Fibroblast of lung (primary cell): Measurements from ENCODE around the gene RBBP8. TPM values are rescaled to one million over a fixed set of nuclear protein-coding genes. Genes with fewer than 3 reads are reported as not detected.
"Not testable (repeated sequence)": the region's sequence is repeated elsewhere in the genome, so short reads cannot be mapped to it uniquely, and the experiment has no call there.

ENCODE experiments used
- DNase-seq, 2 donors: peaks; one replicate each; pipeline versions ENCODE4 v3.0.0 to v3.0.0-alpha.2; 2010; ENCODE audit warnings: low read depth in 2 of 2
- H2AFZ ChIP-seq: 2 replicates; pipeline ENCODE4 v1.5.1; 2012; ENCODE audit warnings: low read length, control low read depth, inconsistent platforms
- H3K27ac ChIP-seq: 2 replicates; pipeline ENCODE4 v1.5.1; 2011; ENCODE audit warnings: low read length, control low read depth; ENCODE audit not compliant: insufficient read depth
- H3K27me3 ChIP-seq: 2 replicates; pipeline ENCODE4 v1.5.1; 2011; ENCODE audit warnings: mild to moderate bottlenecking, low read length; ENCODE audit not compliant: control insufficient read depth, insufficient read depth
- H3K36me3 ChIP-seq: 2 replicates; pipeline ENCODE4 v1.5.1; 2011; ENCODE audit warnings: low read length; ENCODE audit not compliant: control insufficient read depth, insufficient read depth
- H3K4me1 ChIP-seq: 2 replicates; pipeline ENCODE4 v1.5.1; 2011; ENCODE audit warnings: low read length; ENCODE audit not compliant: control insufficient read depth, insufficient read depth; ENCODE audit errors: extremely low read depth
- H3K4me2 ChIP-seq: 2 replicates; pipeline ENCODE4 v1.5.1; 2011; ENCODE audit warnings: low read length, control low read depth; ENCODE audit not compliant: insufficient read depth; ENCODE audit errors: extremely low read depth
- H3K4me3 ChIP-seq, 4 experiments: fragments of 200-600 bp in 1 of 4; sonication (generic) in 1 of 4; replicated peaks in 1 of 4; 2 replicates each; pipeline ENCODE4 v1.5.1; 2011 to 2016; ENCODE audit warnings: low read length in 4 of 4, low read depth in 3 of 4, mild to moderate bottlenecking in 3 of 4, control low read depth in 2 of 4, inconsistent platforms in 1 of 4, mixed read lengths in 1 of 4; ENCODE audit not compliant: insufficient read depth in 1 of 4; ENCODE audit errors: control extremely low read depth in 1 of 4
- H3K79me2 ChIP-seq: 2 replicates; pipeline ENCODE4 v1.5.1; 2012; ENCODE audit warnings: mild to moderate bottlenecking, low read length, inconsistent platforms; ENCODE audit not compliant: control insufficient read depth, insufficient read depth
- H3K9ac ChIP-seq: 2 replicates; pipeline ENCODE4 v1.5.1; 2011; ENCODE audit warnings: mild to moderate bottlenecking, low read length, control low read depth; ENCODE audit not compliant: insufficient read depth
- H3K9me3 ChIP-seq: 2 replicates; pipeline ENCODE4 v1.5.1; 2012; ENCODE audit warnings: low read depth, low read length; ENCODE audit not compliant: control insufficient read depth, insufficient read depth
- H4K20me1 ChIP-seq: 2 replicates; pipeline ENCODE4 v1.5.1; 2011; ENCODE audit warnings: low read length; ENCODE audit not compliant: control insufficient read depth, insufficient read depth; ENCODE audit errors: extremely low read depth
- CTCF ChIP-seq, 2 donors: IDR thresholded peaks in 1 of 2; conservative IDR thresholded peaks in 1 of 2; 1 replicate in 1 of 2; 2 replicates in 1 of 2; pipeline ENCODE4 v1.5.1; 2011 to 2012; ENCODE audit warnings: low read length in 2 of 2, control low read depth in 1 of 2, inconsistent platforms in 1 of 2, low read depth in 1 of 2, mild to moderate bottlenecking in 1 of 2
- EZH2 ChIP-seq: IDR thresholded peaks from 2 replicates; pipeline ENCODE4 v1.5.1; 2012; ENCODE audit warnings: low read length, control low read depth, mild to moderate bottlenecking; ENCODE audit errors: missing control alignments
- polyA plus RNA-seq, 2 donors: library from polyadenylated mRNA; depleted of rRNA in 1 of 2; stranded (reverse) in 1 of 2; unstranded in 1 of 2; fragments of >200 nt; gene quantifications; 2 replicates each; pipeline ENCODE4 v1.2.1, GENCODE V29; 2011 to 2012; ENCODE audit warnings: missing spikeins in 1 of 2
- total RNA-seq: library from RNA; depleted of rRNA; stranded (reverse); fragments of >200 nt; gene quantifications from 2 replicates; pipeline ENCODE4 v1.2.1, GENCODE V29; 2014

The RBBP8 gene
- total and polyA plus RNA-seq, 2 donors (not counting 1 experiment from before 2014, with no cell fraction given) = 17.8 to 21.0 TPM

GRCh38 chr18:22946846-22947245, 13.7 kb downstream of the RBBP8 start:
- no peaks in the 10 kb centered on the region for H3K9me3 ChIP-seq
- no peak overlapping the region for H2AFZ ChIP-seq
- H3K79me2 ChIP-seq = no peaks in the 10 kb centered on the region
- no peaks in the 10 kb centered on the region for H3K4me1 ChIP-seq
- H3K9ac ChIP-seq = no peak overlapping the region
- H3K27me3 ChIP-seq = no peaks in the 10 kb centered on the region
- H3K4me3 ChIP-seq = no peak overlapping the region
- no peaks in the 10 kb centered on the region for H4K20me1 ChIP-seq
- TF ChIP-seq EZH2 (no peak), CTCF (conservative IDR thresholded peaks at IDR 0.05 in 1 of 2, IDR thresholded peaks at IDR 0.05 in 1 of 2; ENCODE audit: low read depth in 1 of 2, low read length in 2 of 2) (no peak)
- no peak for DNase-seq
- no peaks in the 10 kb centered on the region for H3K36me3 ChIP-seq
- H3K27ac ChIP-seq = no peak overlapping the region
- no peak overlapping the region for H3K4me2 ChIP-seq

- no peak for TF ChIP-seq CTCF (conservative IDR thresholded peaks at IDR 0.05 in 1 of 2, IDR thresholded peaks at IDR 0.05 in 1 of 2; ENCODE audit: low read depth in 1 of 2, low read length in 2 of 2)
- no peak for TF ChIP-seq EZH2
- Histone ChIP-seq H3K4me3 (no peak overlapping the region), H3K27me3 (no peaks in the 10 kb centered on the region), H4K20me1 (no peaks in the 10 kb centered on the region), H3K4me1 (no peaks in the 10 kb centered on the region), H3K9me3 (no peaks in the 10 kb centered on the region), H2AFZ (no peak overlapping the region), H3K9ac (no peak overlapping the region), H3K4me2 (no peak overlapping the region), H3K36me3 (no peaks in the 10 kb centered on the region), H3K27ac (no peak overlapping the region), H3K79me2 (no peaks in the 10 kb centered on the region)
- DNase-seq = no peak
These were observed 18.7 kb downstream of the RBBP8 start for GRCh38 chr18:22951823-22952222.

- no peak for DNase-seq
- H3K4me2 ChIP-seq = no peak overlapping the region
- TF ChIP-seq CTCF (conservative IDR thresholded peaks at IDR 0.05 in 1 of 2, IDR thresholded peaks at IDR 0.05 in 1 of 2; ENCODE audit: low read depth in 1 of 2, low read length in 2 of 2) (no peak), EZH2 (no peak)
These were observed 19.4 kb downstream of the RBBP8 start for GRCh38 chr18:22952525-22952924.

GRCh38 chr18:22953982-22954381, 20.9 kb downstream of the RBBP8 start:
- not testable (repeated sequence) for H3K4me2 ChIP-seq, H3K27ac ChIP-seq, H3K9me3 ChIP-seq, H3K4me3 ChIP-seq, H3K79me2 ChIP-seq, H3K27me3 ChIP-seq, H3K36me3 ChIP-seq, H3K4me1 ChIP-seq, H3K9ac ChIP-seq, DNase-seq, H4K20me1 ChIP-seq, H2AFZ ChIP-seq

More at GRCh38 chr18:22952525-22952924, 19.4 kb downstream of the RBBP8 start:
- no peaks in the 10 kb centered on the region for H3K27me3 ChIP-seq
- no peak overlapping the region for H3K9ac ChIP-seq
- H3K27ac ChIP-seq = no peak overlapping the region
- H3K9me3 ChIP-seq = no peaks in the 10 kb centered on the region
- H3K4me3 ChIP-seq = no peak overlapping the region
- no peak overlapping the region for H2AFZ ChIP-seq
- H3K36me3 ChIP-seq = peaks cover 1% of the 10 kb centered on the region
- H3K4me1 ChIP-seq = no peaks in the 10 kb centered on the region
- H3K79me2 ChIP-seq = no peaks in the 10 kb centered on the region
- no peaks in the 10 kb centered on the region for H4K20me1 ChIP-seq
